KOPT-K1 (cell line): ENCODE measurements around the gene DOK5.

Experiments used
- H3K27ac ChIP-seq: fragments of 200-600 bp; sonication (generic); 2 replicates; pipeline ENCODE4 v1.5.1; 2016; ENCODE audit warnings: antibody characterized with exemption, mild to moderate bottlenecking, low read depth, low read length; ENCODE audit not compliant: poor library complexity, severe bottlenecking
- H3K36me3 ChIP-seq: fragments of 200-600 bp; sonication (generic); 2 replicates; pipeline ENCODE4 v1.5.1; 2017; ENCODE audit warnings: antibody characterized with exemption, mild to moderate bottlenecking, low read length, moderate library complexity; ENCODE audit not compliant: insufficient read depth
- H3K9me3 ChIP-seq: fragments of 200-600 bp; sonication (generic); 2 replicates; pipeline ENCODE4 v1.5.1; 2017; ENCODE audit warnings: antibody characterized with exemption, low read length, mild to moderate bottlenecking; ENCODE audit not compliant: insufficient read depth, poor library complexity, severe bottlenecking

Gene DOK5

GRCh38 chr20:54622333-54623295 is 147.2 kb downstream of the DOK5 start:
- H3K36me3 ChIP-seq: no peaks in the 10 kb centered on the region
- H3K27ac ChIP-seq: no peak overlapping the region
- no peaks in the 10 kb centered on the region for H3K9me3 ChIP-seq

DNA sequence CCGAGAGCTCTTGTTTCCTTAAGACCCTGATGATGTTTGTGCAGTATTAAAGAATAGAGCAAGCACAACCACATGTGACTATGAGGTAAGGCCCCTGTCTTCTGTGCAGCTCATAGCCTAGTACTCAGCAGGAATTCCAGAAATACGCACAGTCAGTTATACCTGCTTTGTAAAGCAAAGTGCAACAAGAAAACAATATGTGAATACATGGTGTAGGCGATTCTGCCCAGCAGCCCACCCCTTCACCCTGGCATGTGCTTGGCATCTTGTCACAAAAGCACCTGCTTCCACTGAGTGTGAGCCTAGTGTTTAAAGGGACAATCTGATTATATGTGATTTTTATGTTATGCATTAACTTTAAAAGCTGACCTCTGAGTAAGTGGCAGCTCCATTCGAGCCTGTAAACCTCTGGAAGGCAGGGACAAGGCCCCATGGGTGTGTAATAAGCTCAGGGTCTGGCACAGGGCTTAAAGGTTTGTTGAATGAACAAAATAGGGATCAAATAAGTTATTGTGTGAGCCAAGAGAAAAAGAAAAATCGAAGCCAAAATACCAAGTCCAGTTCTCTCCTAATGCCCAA is 148.7 kb downstream of the DOK5 start:
- no peak overlapping the region for H3K27ac ChIP-seq
- no peaks in the 10 kb centered on the region for H3K9me3 ChIP-seq
- no peaks in the 10 kb centered on the region for H3K36me3 ChIP-seq

- Histone ChIP-seq H3K36me3 (no peaks in the 10 kb centered on the region), H3K27ac (no peak overlapping the region), H3K9me3 (no peaks in the 10 kb centered on the region)
Observed at GRCh38 chr20:54624706-54625390, 149.5 kb downstream of the DOK5 start.

DNA sequence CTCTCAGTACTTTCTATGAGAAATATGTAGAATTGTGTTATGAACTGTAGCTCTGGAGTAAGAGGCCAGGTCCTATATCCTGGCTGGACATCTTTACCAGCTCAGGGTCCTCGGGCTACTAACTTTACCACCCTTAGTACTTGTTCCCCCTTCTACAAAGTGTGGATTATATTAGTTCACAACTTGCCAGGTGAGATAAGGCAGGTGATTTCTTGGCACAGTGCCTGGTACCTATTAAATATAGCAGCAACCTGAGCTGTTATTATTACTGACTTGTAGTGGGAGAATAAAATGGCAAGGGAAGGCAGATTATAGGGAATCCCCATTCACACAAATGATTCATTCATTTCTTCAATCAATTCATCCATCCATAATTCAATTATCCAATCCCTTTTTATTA is 150.1 kb downstream of the DOK5 start:
- H3K36me3 ChIP-seq: no peaks in the 10 kb centered on the region
- H3K9me3 ChIP-seq: no peaks in the 10 kb centered on the region
- no peak overlapping the region for H3K27ac ChIP-seq

- Histone ChIP-seq H3K27ac (no peak overlapping the region), H3K9me3 (no peaks in the 10 kb centered on the region), H3K36me3 (no peaks in the 10 kb centered on the region)
Observed at GRCh38 chr20:54626126-54626525, 150.7 kb downstream of the DOK5 start.

DNA sequence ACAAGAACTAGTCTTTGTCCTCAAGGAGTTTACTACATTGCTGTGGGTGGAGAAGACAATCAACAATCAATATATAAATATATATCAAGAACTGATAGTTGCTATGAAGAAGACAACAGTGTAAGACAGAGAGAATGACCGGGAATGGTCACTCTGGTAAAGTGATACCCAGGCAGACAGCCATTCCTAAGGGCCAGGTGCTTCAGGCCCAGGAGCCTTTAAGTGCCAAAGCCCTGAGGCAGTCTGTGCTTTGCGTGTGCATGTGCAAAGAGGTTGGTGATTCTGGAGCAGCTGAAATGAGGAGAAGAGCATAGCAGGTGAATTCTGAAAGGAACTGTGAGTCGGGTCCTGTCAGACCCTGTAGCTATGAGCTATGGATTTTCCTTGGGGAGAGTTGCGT is 154.2 kb downstream of the DOK5 start:
- Histone ChIP-seq H3K27ac (no peak overlapping the region), H3K9me3 (no peaks in the 10 kb centered on the region), H3K36me3 (no peaks in the 10 kb centered on the region)

- Histone ChIP-seq H3K36me3 (no peaks in the 10 kb centered on the region), H3K9me3 (no peaks in the 10 kb centered on the region), H3K27ac (no peak overlapping the region)
Observed at GRCh38 chr20:54630582-54630981, 155.2 kb downstream of the DOK5 start.

GRCh38 chr20:54631059-54631458 is 155.7 kb downstream of the DOK5 start:
- no peak overlapping the region for H3K27ac ChIP-seq
- H3K36me3 ChIP-seq: no peaks in the 10 kb centered on the region
- no peaks in the 10 kb centered on the region for H3K9me3 ChIP-seq

DNA sequence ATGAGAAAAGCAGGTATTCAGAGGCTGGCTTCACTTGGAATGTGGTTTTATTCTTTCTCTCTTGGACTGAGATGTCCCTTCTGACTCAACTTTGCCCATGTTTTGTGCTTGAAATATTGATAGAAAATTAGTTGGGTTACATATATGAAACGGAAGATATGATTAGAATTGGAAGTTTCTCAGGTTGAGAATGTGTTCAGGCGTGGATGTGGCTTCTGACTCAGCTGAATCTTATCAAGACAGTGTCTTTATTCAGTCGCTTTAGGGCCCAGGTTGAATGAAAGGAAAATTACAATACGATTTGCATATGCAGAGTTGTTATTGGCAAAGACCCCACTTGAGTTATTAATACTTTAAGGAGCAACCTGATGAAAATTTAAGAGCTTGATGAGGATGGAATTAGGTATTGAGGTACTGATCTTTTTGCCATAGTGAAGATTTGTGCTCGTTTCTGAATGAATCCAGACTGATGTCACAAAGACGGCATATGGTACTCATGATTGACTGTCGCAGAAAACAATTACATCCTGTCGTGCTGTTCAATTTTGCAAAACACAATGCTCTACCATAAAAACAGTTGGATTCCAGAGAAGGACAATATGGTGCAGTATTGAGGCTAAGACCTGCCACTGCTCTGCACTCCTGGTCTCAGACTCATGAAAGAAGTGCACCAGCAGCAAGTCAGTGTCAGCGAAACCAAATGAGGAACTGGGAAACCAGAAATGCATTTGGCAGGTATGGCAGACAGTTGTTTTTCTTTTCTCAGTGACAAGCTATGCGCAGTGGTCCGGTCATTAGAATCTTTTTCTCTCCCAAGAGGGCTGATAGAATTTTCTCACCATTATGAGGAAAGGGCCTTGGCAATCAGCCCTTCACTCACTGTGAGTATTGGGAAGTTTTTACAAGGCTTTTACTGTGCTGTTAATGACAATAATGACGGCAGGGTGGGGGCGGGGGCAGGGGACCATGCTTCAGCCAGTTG is 158.3 kb downstream of the DOK5 start:
- Histone ChIP-seq H3K9me3 (no peaks in the 10 kb centered on the region), H3K36me3 (no peaks in the 10 kb centered on the region), H3K27ac (no peak overlapping the region)

DNA sequence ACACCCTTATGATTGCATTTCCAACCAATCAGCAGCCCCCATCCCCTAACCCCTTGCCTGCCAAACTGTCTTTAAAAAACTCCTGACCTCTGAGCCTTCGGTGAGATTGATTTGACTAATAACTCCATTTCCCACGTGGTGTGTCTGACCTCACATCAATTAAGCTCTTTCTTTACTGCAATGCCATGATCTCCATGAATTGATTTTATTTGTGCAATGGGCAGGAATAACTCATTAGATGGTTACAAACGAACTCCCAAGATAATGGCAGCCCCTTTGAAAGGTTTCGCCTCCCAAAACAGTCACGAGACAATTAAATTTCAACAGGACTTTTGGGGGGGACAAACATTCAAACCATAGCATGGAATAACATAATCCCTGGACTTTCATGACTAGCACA is 161.2 kb downstream of the DOK5 start:
- no peak overlapping the region for H3K27ac ChIP-seq
- H3K9me3 ChIP-seq: no peaks in the 10 kb centered on the region

DNA sequence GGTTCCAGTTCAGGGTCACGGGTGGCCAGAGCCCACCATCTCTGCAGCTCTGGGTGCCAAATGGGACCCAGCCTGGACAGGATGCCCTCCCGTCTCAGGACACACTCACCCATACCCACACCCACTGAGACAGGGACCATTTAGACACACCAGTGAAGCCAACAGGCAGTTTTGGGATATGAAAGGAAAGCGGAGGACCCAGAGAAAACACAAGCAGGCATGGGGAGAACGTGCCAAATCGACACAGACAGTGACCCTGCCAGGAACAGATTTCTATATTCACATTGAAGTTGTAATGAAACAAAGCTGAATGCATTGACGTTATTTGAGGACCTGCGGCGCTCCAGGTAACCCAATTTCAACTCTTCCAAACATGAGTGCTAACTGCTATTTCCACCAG is 164.5 kb downstream of the DOK5 start:
- no peaks in the 10 kb centered on the region for H3K36me3 ChIP-seq
- H3K27ac ChIP-seq: no peak overlapping the region
- H3K9me3 ChIP-seq: no peaks in the 10 kb centered on the region

More for the DNA sequence above, 161.2 kb downstream of the DOK5 start:
- H3K36me3 ChIP-seq: no peaks in the 10 kb centered on the region

DNA sequence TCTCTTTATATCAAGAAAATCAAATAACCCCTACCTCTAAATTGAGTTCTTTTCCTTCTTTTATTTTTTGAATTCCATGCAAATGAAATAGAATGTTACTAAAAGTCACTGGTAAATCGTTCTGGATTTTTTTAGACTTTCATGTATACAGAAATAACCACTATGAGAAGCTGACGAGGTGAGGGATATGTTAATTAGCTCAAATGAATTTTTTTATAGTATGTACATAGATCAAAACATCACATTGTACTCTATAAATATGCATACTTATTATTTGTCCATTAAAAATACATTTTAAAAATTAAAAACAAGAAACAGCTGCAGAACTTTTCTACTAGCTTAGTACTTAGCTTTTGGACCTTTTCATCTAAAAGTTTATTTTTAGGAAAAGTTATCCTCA is 165.4 kb downstream of the DOK5 start:
- H3K9me3 ChIP-seq: no peaks in the 10 kb centered on the region
- no peak overlapping the region for H3K27ac ChIP-seq
- H3K36me3 ChIP-seq: no peaks in the 10 kb centered on the region

DNA sequence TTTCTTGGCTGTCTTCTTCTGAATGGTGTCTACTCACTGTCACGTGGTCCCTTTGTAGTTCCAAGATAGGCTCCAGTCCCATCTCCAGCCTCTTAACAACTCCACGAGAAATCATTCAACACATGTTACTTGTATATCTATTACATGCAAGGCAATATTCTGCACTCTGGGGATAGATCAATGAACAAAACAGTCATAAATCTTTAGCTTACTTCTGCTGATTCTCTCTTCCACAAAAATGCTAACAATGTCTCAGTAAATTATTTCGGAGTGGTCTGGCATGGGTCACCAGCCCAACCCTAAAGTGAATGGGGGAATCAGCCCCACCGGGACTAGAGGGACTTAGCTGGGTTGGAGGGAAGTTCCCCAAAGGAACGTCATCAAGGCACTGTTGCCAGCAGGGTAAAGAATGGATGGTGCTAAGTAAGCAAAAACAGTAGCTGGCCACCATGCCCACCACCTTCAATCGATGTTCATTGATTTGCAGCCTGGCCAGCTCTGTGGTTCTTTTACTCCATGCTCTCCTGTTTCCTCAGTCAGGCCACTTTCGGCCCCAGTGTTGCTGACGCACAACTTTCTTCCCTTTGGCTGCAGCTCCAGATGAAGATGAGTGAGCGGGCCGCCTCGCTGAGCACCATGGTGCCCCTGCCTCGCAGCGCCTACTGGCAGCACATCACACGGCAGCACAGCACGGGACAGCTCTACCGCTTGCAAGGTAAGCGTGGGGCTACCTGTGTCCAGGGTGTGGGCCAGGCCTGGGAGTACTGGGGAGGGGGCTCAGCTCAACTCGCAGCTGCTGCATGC is 167.7 kb downstream of the DOK5 start:
- H3K27ac ChIP-seq: no peak overlapping the region
- no peaks in the 10 kb centered on the region for H3K9me3 ChIP-seq
- no peaks in the 10 kb centered on the region for H3K36me3 ChIP-seq

DNA sequence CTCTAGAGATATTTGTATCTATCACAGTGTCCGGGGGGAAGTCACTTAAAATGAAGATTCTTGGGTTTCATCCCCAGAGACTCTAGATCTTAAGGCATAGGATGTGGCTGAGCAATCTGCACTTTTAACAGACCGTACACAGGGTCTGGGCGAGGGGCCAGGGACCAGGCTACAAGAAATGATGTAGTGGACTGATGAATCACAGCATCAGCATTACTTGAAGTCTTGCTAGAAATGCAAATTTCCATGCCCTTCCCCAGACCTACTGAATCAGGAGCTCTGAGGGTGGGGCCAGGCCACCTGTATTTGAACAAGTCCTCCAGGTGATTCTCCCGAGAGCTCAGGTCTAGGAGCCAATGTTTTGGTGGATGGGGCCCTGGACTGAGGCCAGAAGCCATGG is 168.4 kb downstream of the DOK5 start:
- H3K36me3 ChIP-seq: no peaks in the 10 kb centered on the region
- no peak overlapping the region for H3K27ac ChIP-seq
- H3K9me3 ChIP-seq: no peaks in the 10 kb centered on the region
